K562 (cell line): ENCODE data around the gene STUB1. TPM values are rescaled to one million over a fixed set of nuclear protein-coding genes. Genes with fewer than 3 reads are reported as not detected.

Experiments used
- CGGBP1 ChIP-seq: fragments of 250-450 bp; sonication (Bioruptor Pico); IDR thresholded peaks from 2 replicates; pipeline ENCODE4 v1.9.0; 2021; ENCODE audit warnings: mild to moderate bottlenecking
- CREB1 ChIP-seq, 2 experiments: sonication (generic) in 1 of 2; formaldehyde crosslinking in 1 of 2; IDR thresholded peaks; 2 replicates each; pipeline versions ENCODE4 v1.6.1 to v1.8.0; 2012 to 2022; ENCODE audit warnings: inconsistent platforms in 1 of 2, mild to moderate bottlenecking in 1 of 2, missing genetic modification reagents in 1 of 2, moderate library complexity in 1 of 2
- EP400 ChIP-seq: fragments of 450-650 bp; IDR thresholded peaks from 2 replicates; pipeline ENCODE4 v1.6.1; 2017; ENCODE audit warnings: antibody characterized with exemption, mild to moderate bottlenecking, moderate library complexity
- ESRRA ChIP-seq: fragments of 450-650 bp; IDR thresholded peaks from 2 replicates; pipeline ENCODE4 v1.6.1; 2014; ENCODE audit warnings: low read depth, mild to moderate bottlenecking, moderate library complexity, borderline replicate concordance
- FOXA3 ChIP-seq, 2 experiments: fragments of 450-650 bp in 1 of 2; sonication (generic) in 1 of 2; formaldehyde crosslinking; IDR thresholded peaks in 1 of 2; conservative IDR thresholded peaks in 1 of 2; 2 replicates each; pipeline versions ENCODE4 v1.4.0 to v1.8.0; 2020 to 2022; ENCODE audit warnings: mild to moderate bottlenecking in 2 of 2, missing genetic modification reagents in 1 of 2
- GABPA ChIP-seq: fragments of 200-800 bp; sonication (Bioruptor generic); conservative IDR thresholded peaks from 2 replicates; pipeline ENCODE4 v1.6.1; 2016; ENCODE audit warnings: low read depth, missing genetic modification characterization, missing compliant biosample characterization
- L3MBTL2 ChIP-seq: fragments of 450-650 bp; IDR thresholded peaks from 2 replicates; pipeline ENCODE4 v1.6.1; 2016; ENCODE audit warnings: mild to moderate bottlenecking, moderate library complexity
- LCOR ChIP-seq: sonication (generic); formaldehyde crosslinking; IDR thresholded peaks from 2 replicates; pipeline ENCODE4 v1.8.0; 2022; ENCODE audit warnings: mild to moderate bottlenecking, missing genetic modification reagents
- LEF1 ChIP-seq: fragments of 450-650 bp; IDR thresholded peaks from 2 replicates; pipeline ENCODE4 v1.6.1; 2016; ENCODE audit warnings: mild to moderate bottlenecking
- RB1 ChIP-seq: fragments of 450-650 bp; IDR thresholded peaks from 2 replicates; pipeline ENCODE4 v1.6.1; 2017; ENCODE audit warnings: low read depth, mild to moderate bottlenecking
- RBM39 ChIP-seq: fragments of 200-400 bp; formaldehyde crosslinking; optimal IDR thresholded peaks from 2 replicates; pipeline ENCODE3; 2018; ENCODE audit warnings: low read depth, low read length
- SMC3 ChIP-seq: conservative IDR thresholded peaks from 2 replicates; pipeline ENCODE4 v1.6.1; 2011; ENCODE audit warnings: low read depth, low read length, improper control_type of control experiment; ENCODE audit not compliant: insufficient read depth
- ZBTB7A ChIP-seq: IDR thresholded peaks from 2 replicates; pipeline ENCODE4 v1.6.1; 2011; ENCODE audit warnings: low read depth, mild to moderate bottlenecking, low read length, moderate library complexity, borderline replicate concordance; ENCODE audit not compliant: control insufficient read depth
- ZFP36 ChIP-seq: fragments of 150-350 bp; IDR thresholded peaks from 2 replicates; pipeline ENCODE4 v1.6.1; 2018; ENCODE audit warnings: low read length, low read depth; ENCODE audit not compliant: partially characterized antibody
- ZNF217 ChIP-seq: sonication (generic); formaldehyde crosslinking; IDR thresholded peaks from 2 replicates; pipeline ENCODE4 v1.8.0; 2022; ENCODE audit warnings: mild to moderate bottlenecking, missing genetic modification reagents
- ZNF644 ChIP-seq: fragments of 200-800 bp; sonication (Bioruptor generic); IDR thresholded peaks from 2 replicates; pipeline ENCODE4 v1.6.1; 2016; ENCODE audit warnings: low read depth, missing genetic modification characterization, missing compliant biosample characterization
- ZNF766 ChIP-seq: fragments of 200-800 bp; sonication (Bioruptor generic); conservative IDR thresholded peaks from 2 replicates; pipeline ENCODE4 v1.6.1; 2016; ENCODE audit warnings: missing genetic modification characterization, missing compliant biosample characterization
- polyA plus RNA-seq, 8 experiments: library from polyadenylated mRNA; depleted of rRNA in 4 of 8; stranded (reverse) in 5 of 8; unstranded in 3 of 8; fragments of >200 nt; fragmentation: Nextera tagmentation in 2 of 8; fragmentation: Illumina TruSeq in 1 of 8; extraction: Ambion mirVana in 2 of 8; extraction: Trizol in 1 of 8; gene quantifications; 2 replicates each; pipeline versions ENCODE4 v1.2.1 to v1.2.3, GENCODE V29; 2011 to 2014; ENCODE audit warnings: inconsistent platforms in 1 of 8, missing spikeins in 1 of 8
- total RNA-seq, 7 experiments: library from RNA; depleted of rRNA in 6 of 7; stranded (reverse); fragments of >200 nt in 6 of 7; fragmentation: Illumina TruSeq in 2 of 7; extraction: Trizol in 2 of 7; gene quantifications; 2 replicates each; pipeline versions ENCODE4 v1.2.1 to v1.2.3, GENCODE V29; 2011 to 2021; ENCODE audit warnings: low replicate concordance in 1 of 7
- TF ChIP-seq, protein P1 (sequence below): fragments of 450-650 bp; formaldehyde crosslinking; IDR thresholded peaks from 2 replicates; pipeline ENCODE4 v1.4.0; 2020; ENCODE audit warnings: mild to moderate bottlenecking, moderate library complexity
- TF ChIP-seq, protein P2 (sequence below): fragments of 250-450 bp; sonication (Bioruptor Pico); IDR thresholded peaks from 2 replicates; pipeline ENCODE4 v1.9.0; 2021; ENCODE audit warnings: mild to moderate bottlenecking, inconsistent platforms

STUB1 gene
- total and polyA plus RNA-seq, 9 of the 15 experiments (the other 6 are each of a cell fraction or from before 2014, with no cell fraction given) = 10.6 to 251 (median 152) TPM

DNA sequence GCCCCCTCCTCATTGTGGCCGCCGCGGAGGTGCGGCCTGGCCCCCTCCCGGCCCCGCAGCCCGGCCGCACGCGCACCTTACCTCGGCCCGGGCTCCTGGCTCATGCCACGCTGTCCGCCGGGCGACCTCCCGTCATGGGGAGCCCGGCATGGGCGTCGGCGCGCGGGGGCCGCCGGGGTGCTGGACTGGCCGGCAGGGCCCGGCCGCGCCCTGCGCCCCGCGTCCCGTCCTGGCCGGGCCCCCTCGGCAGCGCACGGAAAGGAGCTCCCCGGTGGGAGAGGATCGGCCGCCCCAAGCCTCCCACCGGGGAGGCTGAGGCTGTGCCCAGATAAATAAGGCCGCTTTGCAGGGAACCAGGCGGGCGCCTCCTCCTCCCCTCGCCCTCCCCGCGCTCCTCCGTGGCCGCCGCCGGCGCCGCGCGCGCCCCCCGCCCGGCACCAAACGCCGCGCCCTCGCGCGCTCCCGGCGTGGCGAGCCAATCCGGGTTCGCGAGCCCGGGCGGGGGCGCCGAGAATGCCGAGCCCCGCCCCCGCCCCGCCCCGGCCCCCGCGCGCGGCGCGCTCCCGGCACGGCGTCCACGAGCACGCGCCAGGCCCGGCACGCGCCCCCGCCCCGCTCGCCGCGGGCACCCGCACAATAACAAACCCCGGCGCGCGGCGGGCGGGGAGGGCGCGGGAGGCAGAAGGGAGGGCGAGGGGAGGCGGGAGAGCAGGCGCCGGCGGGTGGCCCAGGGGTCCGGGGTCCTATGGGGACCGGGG lies 25.4 kb downstream of the STUB1 start, which contains the start of gene FBXL16 (continued):
- TF ChIP-seq FOXA3 (CRISPR knock-in tag; conservative IDR thresholded peaks at IDR 0.05 in 1 of 2, IDR thresholded peaks at IDR 0.05 in 1 of 2) (no peak), LCOR (CRISPR knock-in tag) (no peak), ZFP36 (no peak), SMC3 (no peak), LEF1 (no peak), EP400 (no peak), RB1 (0 out of 2 replicates have a peak, but pooled peaks have one; percentile 38), ZNF766 (0 out of 2 replicates have a peak, but pooled peaks have one; percentile 39), L3MBTL2 (no peak), RBM39 (no peak), ZBTB7A (peak; percentile 6; the same call in 1 of the 2 replicates), ESRRA (no peak), ZNF644 (tag) (peak; percentile 51; the same call in 1 of the 2 replicates), GABPA (tag) (no peak), CGGBP1 (CRISPR knock-in tag) (no peak), CREB1 (IDR thresholded peaks at IDR 0.05) (no peak), CREB1 (CRISPR knock-in tag; IDR thresholded peaks at IDR 0.05) (no peak), ZNF217 (no peak)
- TF ChIP-seq, protein P1, sequence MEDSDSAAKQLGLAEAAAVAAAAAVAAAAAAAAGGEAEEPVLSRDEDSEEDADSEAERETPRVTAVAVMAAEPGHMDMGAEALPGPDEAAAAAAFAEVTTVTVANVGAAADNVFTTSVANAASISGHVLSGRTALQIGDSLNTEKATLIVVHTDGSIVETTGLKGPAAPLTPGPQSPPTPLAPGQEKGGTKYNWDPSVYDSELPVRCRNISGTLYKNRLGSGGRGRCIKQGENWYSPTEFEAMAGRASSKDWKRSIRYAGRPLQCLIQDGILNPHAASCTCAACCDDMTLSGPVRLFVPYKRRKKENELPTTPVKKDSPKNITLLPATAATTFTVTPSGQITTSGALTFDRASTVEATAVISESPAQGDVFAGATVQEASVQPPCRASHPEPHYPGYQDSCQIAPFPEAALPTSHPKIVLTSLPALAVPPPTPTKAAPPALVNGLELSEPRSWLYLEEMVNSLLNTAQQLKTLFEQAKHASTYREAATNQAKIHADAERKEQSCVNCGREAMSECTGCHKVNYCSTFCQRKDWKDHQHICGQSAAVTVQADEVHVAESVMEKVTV (CRISPR knock-in tag) = no peak
- TF ChIP-seq, protein P2, sequence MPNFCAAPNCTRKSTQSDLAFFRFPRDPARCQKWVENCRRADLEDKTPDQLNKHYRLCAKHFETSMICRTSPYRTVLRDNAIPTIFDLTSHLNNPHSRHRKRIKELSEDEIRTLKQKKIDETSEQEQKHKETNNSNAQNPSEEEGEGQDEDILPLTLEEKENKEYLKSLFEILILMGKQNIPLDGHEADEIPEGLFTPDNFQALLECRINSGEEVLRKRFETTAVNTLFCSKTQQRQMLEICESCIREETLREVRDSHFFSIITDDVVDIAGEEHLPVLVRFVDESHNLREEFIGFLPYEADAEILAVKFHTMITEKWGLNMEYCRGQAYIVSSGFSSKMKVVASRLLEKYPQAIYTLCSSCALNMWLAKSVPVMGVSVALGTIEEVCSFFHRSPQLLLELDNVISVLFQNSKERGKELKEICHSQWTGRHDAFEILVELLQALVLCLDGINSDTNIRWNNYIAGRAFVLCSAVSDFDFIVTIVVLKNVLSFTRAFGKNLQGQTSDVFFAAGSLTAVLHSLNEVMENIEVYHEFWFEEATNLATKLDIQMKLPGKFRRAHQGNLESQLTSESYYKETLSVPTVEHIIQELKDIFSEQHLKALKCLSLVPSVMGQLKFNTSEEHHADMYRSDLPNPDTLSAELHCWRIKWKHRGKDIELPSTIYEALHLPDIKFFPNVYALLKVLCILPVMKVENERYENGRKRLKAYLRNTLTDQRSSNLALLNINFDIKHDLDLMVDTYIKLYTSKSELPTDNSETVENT (CRISPR knock-in tag) = no peak
